Ovary (tissue), 3 donors: Measurements from ENCODE around the gene NELFA.

Experiments
- EP300 ChIP-seq: sonication (generic); formaldehyde crosslinking; IDR thresholded peaks from one replicate; pipeline ENCODE4 v1.6.1; 2017; ENCODE audit warnings: antibody characterized with exemption
- POLR2A ChIP-seq: fragments of 450-650 bp; IDR thresholded peaks from one replicate; pipeline ENCODE4 v1.6.1; 2017; ENCODE audit warnings: antibody characterized with exemption, mild to moderate bottlenecking, moderate library complexity
- TF ChIP-seq, protein P1 (sequence below), 3 donors: fragments of 450-650 bp in 2 of 3; fragments of 200-600 bp in 1 of 3; IDR thresholded peaks; one replicate each; pipeline versions ENCODE4 v1.5.1 to v1.8.0; 2016 to 2022; ENCODE audit warnings: antibody characterized with exemption in 3 of 3, mild to moderate bottlenecking in 1 of 3
- donor health status: DM: no; HTN: no; CAD: no.

DNA sequence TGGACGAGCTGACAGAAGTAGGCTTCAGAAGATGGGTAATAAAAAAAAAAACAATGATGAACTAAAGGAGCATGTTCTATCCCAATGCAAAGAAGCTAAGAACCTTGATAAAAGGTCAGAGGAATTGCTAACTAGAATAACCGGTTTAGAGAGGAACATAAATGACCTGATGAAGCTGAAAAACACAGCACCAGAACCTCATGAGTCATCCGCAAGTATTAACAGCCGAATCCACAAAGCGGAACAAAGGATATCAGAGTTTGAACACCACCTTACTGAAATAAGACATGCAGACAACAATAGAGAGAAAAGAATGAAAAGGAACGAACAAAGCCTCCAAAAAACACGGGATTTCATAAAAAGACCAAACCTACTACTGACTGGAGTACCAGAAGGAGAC lies 10.5 kb downstream of the NELFA start:
- TF ChIP-seq POLR2A = no peak
- TF ChIP-seq, protein P1, sequence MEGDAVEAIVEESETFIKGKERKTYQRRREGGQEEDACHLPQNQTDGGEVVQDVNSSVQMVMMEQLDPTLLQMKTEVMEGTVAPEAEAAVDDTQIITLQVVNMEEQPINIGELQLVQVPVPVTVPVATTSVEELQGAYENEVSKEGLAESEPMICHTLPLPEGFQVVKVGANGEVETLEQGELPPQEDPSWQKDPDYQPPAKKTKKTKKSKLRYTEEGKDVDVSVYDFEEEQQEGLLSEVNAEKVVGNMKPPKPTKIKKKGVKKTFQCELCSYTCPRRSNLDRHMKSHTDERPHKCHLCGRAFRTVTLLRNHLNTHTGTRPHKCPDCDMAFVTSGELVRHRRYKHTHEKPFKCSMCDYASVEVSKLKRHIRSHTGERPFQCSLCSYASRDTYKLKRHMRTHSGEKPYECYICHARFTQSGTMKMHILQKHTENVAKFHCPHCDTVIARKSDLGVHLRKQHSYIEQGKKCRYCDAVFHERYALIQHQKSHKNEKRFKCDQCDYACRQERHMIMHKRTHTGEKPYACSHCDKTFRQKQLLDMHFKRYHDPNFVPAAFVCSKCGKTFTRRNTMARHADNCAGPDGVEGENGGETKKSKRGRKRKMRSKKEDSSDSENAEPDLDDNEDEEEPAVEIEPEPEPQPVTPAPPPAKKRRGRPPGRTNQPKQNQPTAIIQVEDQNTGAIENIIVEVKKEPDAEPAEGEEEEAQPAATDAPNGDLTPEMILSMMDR (IDR thresholded peaks at IDR 0.05) = no peak
- no peak for TF ChIP-seq EP300
